Measurements from ENCODE around the gene RFNG. TPM values are rescaled to one million over a fixed set of nuclear protein-coding genes. Genes with fewer than 3 reads are reported as not detected.

The RFNG gene
- total RNA-seq, 1 donor from 2014 or later: 40.2 TPM

- no peaks in the 10 kb centered on the region for H3K9me3 Mint-ChIP-seq (ENCODE audit: unreplicated experiment)
- Histone ChIP-seq H3K4me3 (ENCODE audit: insufficient read depth, low read depth, low read length) (no peak overlapping the region), H3K27me3 (ENCODE audit: insufficient read depth, low read length) (no peaks in the 10 kb centered on the region), H3K9me3 (ENCODE audit: insufficient read depth, low read depth, low read length) (no peaks in the 10 kb centered on the region), H3K79me2 (ENCODE audit: insufficient read depth, low read length) (peaks cover 38% of the 10 kb centered on the region), H3K27ac (ENCODE audit: low read depth, low read length) (no peak overlapping the region), H3K9ac (ENCODE audit: low read length) (no peak overlapping the region), H3K4me2 (ENCODE audit: low read length) (no peak overlapping the region), H3K4me1 (ENCODE audit: insufficient read depth, low read length) (peaks cover 17% of the 10 kb centered on the region), H3K36me3 (ENCODE audit: insufficient read depth, low read length) (no peaks in the 10 kb centered on the region), H4K20me1 (ENCODE audit: insufficient read depth, low read length) (peaks cover 10% of the 10 kb centered on the region), H2AFZ (ENCODE audit: low read depth, low read length) (no peak overlapping the region)
- FAIRE-seq (no peak), DNase-seq (ENCODE audit: low read depth) (no peak)
- H3K4me3 Mint-ChIP-seq (ENCODE audit: unreplicated experiment): no peak overlapping the region
- H3K4me1 Mint-ChIP-seq (ENCODE audit: low read depth, unreplicated experiment): peaks cover 5% of the 10 kb centered on the region
- H3K36me3 Mint-ChIP-seq (ENCODE audit: low read depth, unreplicated experiment): peaks cover 10% of the 10 kb centered on the region
- H3K27ac Mint-ChIP-seq (ENCODE audit: unreplicated experiment): no peak overlapping the region
- no peaks in the 10 kb centered on the region for H3K27me3 Mint-ChIP-seq (ENCODE audit: low read depth, unreplicated experiment)
- TF ChIP-seq EZH2 (IDR thresholded peaks at IDR 0.05; ENCODE audit: insufficient read depth, low read length) (no peak), CTCF (IDR thresholded peaks at IDR 0.05; ENCODE audit: insufficient read depth, low read depth, low read length) (no peak)
These were observed 2.1 kb downstream of the RFNG start for GRCh38 chr17:82049521-82049971.

- Mint-ChIP-seq H3K27ac (ENCODE audit: unreplicated experiment) (no peak overlapping the region), H3K4me1 (ENCODE audit: low read depth, unreplicated experiment) (peaks cover 5% of the 10 kb centered on the region), H3K27me3 (ENCODE audit: low read depth, unreplicated experiment) (no peaks in the 10 kb centered on the region), H3K4me3 (ENCODE audit: unreplicated experiment) (no peak overlapping the region), H3K9me3 (ENCODE audit: unreplicated experiment) (no peaks in the 10 kb centered on the region), H3K36me3 (ENCODE audit: low read depth, unreplicated experiment) (peaks cover 10% of the 10 kb centered on the region)
- no peak overlapping the region for H3K4me3 ChIP-seq (ENCODE audit: insufficient read depth, low read depth, low read length)
- no peak overlapping the region for H2AFZ ChIP-seq (ENCODE audit: low read depth, low read length)
- no peak for TF ChIP-seq EZH2 (IDR thresholded peaks at IDR 0.05; ENCODE audit: insufficient read depth, low read length)
- TF ChIP-seq CTCF (IDR thresholded peaks at IDR 0.05; ENCODE audit: insufficient read depth, low read depth, low read length): no peak
- no peak overlapping the region for H3K27ac ChIP-seq (ENCODE audit: low read depth, low read length)
- FAIRE-seq (no peak), DNase-seq (ENCODE audit: low read depth) (no peak)
- H3K4me1 ChIP-seq (ENCODE audit: insufficient read depth, low read length): peaks cover 17% of the 10 kb centered on the region
- H3K9me3 ChIP-seq (ENCODE audit: insufficient read depth, low read depth, low read length): no peaks in the 10 kb centered on the region
- H4K20me1 ChIP-seq (ENCODE audit: insufficient read depth, low read length): peaks cover 10% of the 10 kb centered on the region
- H3K9ac ChIP-seq (ENCODE audit: low read length): no peak overlapping the region
- H3K79me2 ChIP-seq (ENCODE audit: insufficient read depth, low read length): peaks cover 33% of the 10 kb centered on the region
- no peak overlapping the region for H3K4me2 ChIP-seq (ENCODE audit: low read length)
- no peaks in the 10 kb centered on the region for H3K27me3 ChIP-seq (ENCODE audit: insufficient read depth, low read length)
- H3K36me3 ChIP-seq (ENCODE audit: insufficient read depth, low read length): no peaks in the 10 kb centered on the region
These were observed 2.5 kb downstream of the RFNG start for GRCh38 chr17:82049106-82049505.

- no peak overlapping the region for H2AFZ ChIP-seq (ENCODE audit: low read depth, low read length)
- Mint-ChIP-seq H3K27me3 (ENCODE audit: low read depth, unreplicated experiment) (no peaks in the 10 kb centered on the region), H3K4me3 (ENCODE audit: unreplicated experiment) (no peak overlapping the region), H3K4me1 (ENCODE audit: low read depth, unreplicated experiment) (peaks cover 5% of the 10 kb centered on the region), H3K27ac (ENCODE audit: unreplicated experiment) (no peak overlapping the region), H3K36me3 (ENCODE audit: low read depth, unreplicated experiment) (peaks cover 10% of the 10 kb centered on the region), H3K9me3 (ENCODE audit: unreplicated experiment) (no peaks in the 10 kb centered on the region)
- H4K20me1 ChIP-seq (ENCODE audit: insufficient read depth, low read length): peaks cover 10% of the 10 kb centered on the region
- peaks cover 28% of the 10 kb centered on the region for H3K79me2 ChIP-seq (ENCODE audit: insufficient read depth, low read length)
- TF ChIP-seq CTCF (IDR thresholded peaks at IDR 0.05; ENCODE audit: insufficient read depth, low read depth, low read length): no peak
- no peak for TF ChIP-seq EZH2 (IDR thresholded peaks at IDR 0.05; ENCODE audit: insufficient read depth, low read length)
- H3K27ac ChIP-seq (ENCODE audit: low read depth, low read length): no peak overlapping the region
- no peaks in the 10 kb centered on the region for H3K27me3 ChIP-seq (ENCODE audit: insufficient read depth, low read length)
- peaks cover 17% of the 10 kb centered on the region for H3K4me1 ChIP-seq (ENCODE audit: insufficient read depth, low read length)
- no peak for DNase-seq (ENCODE audit: low read depth)
- no peak overlapping the region for H3K4me3 ChIP-seq (ENCODE audit: insufficient read depth, low read depth, low read length)
- no peak for FAIRE-seq
- no peak overlapping the region for H3K4me2 ChIP-seq (ENCODE audit: low read length)
- no peaks in the 10 kb centered on the region for H3K36me3 ChIP-seq (ENCODE audit: insufficient read depth, low read length)
- H3K9ac ChIP-seq (ENCODE audit: low read length): no peak overlapping the region
- H3K9me3 ChIP-seq (ENCODE audit: insufficient read depth, low read depth, low read length): no peaks in the 10 kb centered on the region
These were observed 3.0 kb downstream of the RFNG start for GRCh38 chr17:82048571-82048971.
